ENCODE results near the gene TEX36. TPM values are rescaled to one million over a fixed set of nuclear protein-coding genes. Genes with fewer than 3 reads are reported as not detected.
"Not testable (repeated sequence)": the region's sequence is repeated elsewhere in the genome, so short reads cannot be mapped to it uniquely, and the experiment has no call there.

Gene TEX36
- not detected for polyA plus RNA-seq (ENCODE audit: low read depth in 6 of 6)

- no peak for DNase-seq
- H3K4me1 Mint-ChIP-seq: no peaks in the 10 kb centered on the region
- H3K27me3 Mint-ChIP-seq: peaks cover 30 to 33% (median 32%) of the 10 kb centered on the region in 3 donors
- peak within 1 kb of the TSS in 1 of 6 donors; percentile 39 for H3K27ac Mint-ChIP-seq
- H3K9me3 Mint-ChIP-seq: peaks cover 3 to 12% (median 7%) of the 10 kb centered on the region in 7 donors
- no peaks in the 10 kb centered on the region for H3K36me3 Mint-ChIP-seq
- H3K4me3 Mint-ChIP-seq: no peak within 1 kb of the TSS
- ATAC-seq (ENCODE audit: low read depth in 2 of 2): no peak
Observed at GRCh38 chr10:125683063-125683462, at the start of gene TEX36. Gene TEX36, minus strand, starts transcription at chr10:125683163. Its CDS starts 174 bp downstream, at chr10:125682989.

DNA sequence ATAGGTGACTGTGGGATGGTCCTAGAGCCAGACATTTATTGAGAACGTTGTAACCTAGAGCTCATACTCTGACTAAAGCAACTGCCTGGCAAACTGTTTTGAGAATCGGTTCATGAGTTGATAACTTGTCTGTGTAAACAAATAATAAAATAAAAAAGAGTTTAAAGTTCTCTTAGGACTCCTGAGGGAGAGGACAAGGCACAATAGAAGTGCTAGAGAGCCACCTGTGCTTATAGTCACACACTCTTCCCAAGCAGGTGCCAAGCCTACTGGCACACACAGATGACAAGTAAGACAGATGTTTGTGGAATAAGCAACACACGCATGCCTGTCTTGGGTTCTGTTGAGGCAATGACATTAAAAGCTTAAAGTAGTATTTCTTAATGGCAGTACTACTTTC lies 44.5 kb upstream of the TEX36 start:
- Mint-ChIP-seq H3K36me3 (peaks cover 46 to 50% of the 10 kb centered on the region in 2 donors), H3K4me1 (peaks cover 2 to 13% (median 5%) of the 10 kb centered on the region in 3 donors), H3K27ac (no peak overlapping the region), H3K27me3 (no peaks in the 10 kb centered on the region), H3K9me3 (no peaks in the 10 kb centered on the region), H3K4me3 (no peak overlapping the region)
- DNase-seq (no peak), ATAC-seq (ENCODE audit: low read depth in 2 of 2) (no peak)

GRCh38 chr10:125726914-125727313 lies 44.0 kb upstream of the TEX36 start:
- H3K27me3 Mint-ChIP-seq: no peaks in the 10 kb centered on the region
- H3K4me3 Mint-ChIP-seq: no peak overlapping the region
- no peaks in the 10 kb centered on the region for H3K9me3 Mint-ChIP-seq
- peak overlapping the region in 1 of 6 donors; percentile 6 for H3K27ac Mint-ChIP-seq
- ATAC-seq (ENCODE audit: low read depth in 2 of 2) (no peak), DNase-seq (no peak)
- H3K4me1 Mint-ChIP-seq: peaks cover 2 to 8% (median 6%) of the 10 kb centered on the region in 3 donors
- peaks cover 45 to 46% of the 10 kb centered on the region in 2 donors for H3K36me3 Mint-ChIP-seq

GRCh38 chr10:125722811-125723210 lies 39.8 kb upstream of the TEX36 start:
- H3K27ac Mint-ChIP-seq: no peak overlapping the region
- ATAC-seq (ENCODE audit: low read depth in 2 of 2) (no peak), DNase-seq (no peak)
- peaks cover 8 to 20% (median 17%) of the 10 kb centered on the region in 3 donors for H3K4me1 Mint-ChIP-seq
- no peaks in the 10 kb centered on the region for H3K27me3 Mint-ChIP-seq
- H3K36me3 Mint-ChIP-seq: peaks cover 23 to 34% of the 10 kb centered on the region in 2 donors
- peak overlapping the region in 2 of 8 donors; percentile 11 to 70 for H3K4me3 Mint-ChIP-seq
- no peaks in the 10 kb centered on the region for H3K9me3 Mint-ChIP-seq

GRCh38 chr10:125721035-125721434 lies 38.1 kb upstream of the TEX36 start:
- H3K9me3 Mint-ChIP-seq: peaks cover 0 to 3% (median 0%) of the 10 kb centered on the region in 7 donors
- H3K4me3 Mint-ChIP-seq: peak overlapping the region; percentile 42 to 99 (median 96)
- H3K36me3 Mint-ChIP-seq: peaks cover 18 to 27% of the 10 kb centered on the region in 2 donors
- H3K27me3 Mint-ChIP-seq: no peaks in the 10 kb centered on the region
- H3K27ac Mint-ChIP-seq: peak overlapping the region in 2 of 6 donors; percentile 15 to 90
- H3K4me1 Mint-ChIP-seq: peaks cover 8 to 20% (median 17%) of the 10 kb centered on the region in 3 donors
- no peak for DNase-seq
- no peak for ATAC-seq (ENCODE audit: low read depth in 2 of 2)

DNA sequence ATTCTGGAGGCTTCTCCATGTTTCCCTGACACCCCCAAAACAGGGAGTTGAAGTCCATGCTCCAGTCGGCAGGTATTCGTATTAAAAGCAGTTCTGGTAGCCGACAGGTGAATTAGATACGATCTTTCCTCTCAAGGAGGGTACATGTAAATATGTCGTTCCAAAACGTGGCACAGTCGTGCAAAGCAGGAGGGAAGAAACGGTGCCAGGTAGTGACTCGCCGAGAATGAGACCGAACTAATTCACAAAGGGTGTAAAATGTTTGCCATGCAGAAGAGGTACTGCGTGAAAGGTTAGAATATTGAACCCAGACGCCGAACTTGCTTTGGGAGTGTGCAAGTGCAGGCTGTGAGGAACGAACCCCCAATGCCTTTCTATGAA lies 37.0 kb upstream of the TEX36 start:
- ATAC-seq (ENCODE audit: low read depth in 2 of 2): no peak
- peaks cover 8 to 20% (median 17%) of the 10 kb centered on the region in 3 donors for H3K4me1 Mint-ChIP-seq

GRCh38 chr10:125719173-125720001 lies 36.4 kb upstream of the TEX36 start, which contains the start of gene EDRF1:
Gene EDRF1, plus strand, starts transcription at chr10:125719709. Its CDS starts 99 bp downstream, at chr10:125719808.
- H3K4me3 Mint-ChIP-seq: peak within 1 kb of the TSS; percentile 95 to 99 (median 98)
- peaks cover 0 to 4% (median 2%) of the 10 kb centered on the region in 7 donors for H3K9me3 Mint-ChIP-seq
- H3K36me3 Mint-ChIP-seq: peaks cover 5 to 15% of the 10 kb centered on the region in 2 donors
- H3K27ac Mint-ChIP-seq: peak within 1 kb of the TSS; percentile 90 to 99 (median 98)
- DNase-seq (peak; percentile 100), ATAC-seq (ENCODE audit: low read depth in 2 of 2) (peak; percentile 93 to 94)
- no peaks in the 10 kb centered on the region for H3K27me3 Mint-ChIP-seq
- H3K4me1 Mint-ChIP-seq: peaks cover 8 to 20% (median 17%) of the 10 kb centered on the region in 3 donors

More for the DNA sequence above, 37.0 kb upstream of the TEX36 start:
- H3K9me3 Mint-ChIP-seq: peaks cover 0 to 4% (median 2%) of the 10 kb centered on the region in 7 donors
- DNase-seq: no peak
- H3K36me3 Mint-ChIP-seq: peaks cover 11 to 21% of the 10 kb centered on the region in 2 donors
- H3K27ac Mint-ChIP-seq: peak overlapping the region; percentile 90 to 99 (median 98)
- peak overlapping the region; percentile 95 to 99 (median 98) for H3K4me3 Mint-ChIP-seq
- no peaks in the 10 kb centered on the region for H3K27me3 Mint-ChIP-seq

GRCh38 chr10:125714728-125715127 lies 31.8 kb upstream of the TEX36 start:
- not testable (repeated sequence) for ATAC-seq (ENCODE audit: low read depth in 2 of 2); H3K27ac Mint-ChIP-seq; DNase-seq; H3K27me3 Mint-ChIP-seq; H3K36me3 Mint-ChIP-seq; H3K4me3 Mint-ChIP-seq
- H3K4me1 Mint-ChIP-seq: peaks cover 0 to 10% (median under 1%) of the 10 kb centered on the region in 3 donors
- H3K9me3 Mint-ChIP-seq: peaks cover 5 to 39% (median 21%) of the 10 kb centered on the region in 7 donors

DNA sequence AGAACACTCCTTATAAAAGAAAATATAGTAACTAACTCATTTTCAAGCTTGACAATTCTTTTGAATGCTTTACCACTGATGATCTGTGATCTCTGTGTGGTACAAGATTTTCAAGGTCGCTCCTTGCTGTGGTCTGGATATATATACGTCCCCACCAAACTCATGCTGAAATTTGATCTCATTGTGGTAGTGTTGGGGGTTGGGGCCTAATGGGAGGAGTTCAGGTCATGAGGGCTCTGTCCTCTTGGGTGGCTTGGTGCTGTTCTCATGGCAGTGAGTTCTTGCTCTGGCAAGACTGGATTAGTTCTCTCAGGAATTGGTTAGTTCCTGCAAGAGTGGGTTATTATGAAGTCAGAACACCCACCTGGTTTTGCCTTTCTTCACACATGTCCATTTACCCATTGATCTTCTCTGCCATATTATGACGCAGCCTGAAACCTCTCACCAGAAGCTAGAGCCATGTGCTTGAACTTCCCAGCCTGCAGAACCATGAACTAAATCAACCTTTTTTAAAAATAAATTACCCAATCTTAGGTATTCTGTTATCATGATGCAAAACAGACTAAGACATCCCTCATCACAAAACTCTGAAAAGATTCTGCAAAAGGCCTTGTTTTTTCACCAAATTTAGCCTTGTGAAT lies 28.3 kb upstream of the TEX36 start:
- no peak for ATAC-seq (ENCODE audit: low read depth in 2 of 2)
- H3K27ac Mint-ChIP-seq: no peak overlapping the region
- H3K9me3 Mint-ChIP-seq: peaks cover 5 to 40% (median 20%) of the 10 kb centered on the region in 7 donors
- no peak for DNase-seq
- no peaks in the 10 kb centered on the region for H3K4me1 Mint-ChIP-seq
- H3K27me3 Mint-ChIP-seq: peaks cover 0 to 4% (median 0%) of the 10 kb centered on the region in 3 donors
- H3K36me3 Mint-ChIP-seq: peaks cover 2 to 5% of the 10 kb centered on the region in 2 donors
- no peak overlapping the region for H3K4me3 Mint-ChIP-seq

DNA sequence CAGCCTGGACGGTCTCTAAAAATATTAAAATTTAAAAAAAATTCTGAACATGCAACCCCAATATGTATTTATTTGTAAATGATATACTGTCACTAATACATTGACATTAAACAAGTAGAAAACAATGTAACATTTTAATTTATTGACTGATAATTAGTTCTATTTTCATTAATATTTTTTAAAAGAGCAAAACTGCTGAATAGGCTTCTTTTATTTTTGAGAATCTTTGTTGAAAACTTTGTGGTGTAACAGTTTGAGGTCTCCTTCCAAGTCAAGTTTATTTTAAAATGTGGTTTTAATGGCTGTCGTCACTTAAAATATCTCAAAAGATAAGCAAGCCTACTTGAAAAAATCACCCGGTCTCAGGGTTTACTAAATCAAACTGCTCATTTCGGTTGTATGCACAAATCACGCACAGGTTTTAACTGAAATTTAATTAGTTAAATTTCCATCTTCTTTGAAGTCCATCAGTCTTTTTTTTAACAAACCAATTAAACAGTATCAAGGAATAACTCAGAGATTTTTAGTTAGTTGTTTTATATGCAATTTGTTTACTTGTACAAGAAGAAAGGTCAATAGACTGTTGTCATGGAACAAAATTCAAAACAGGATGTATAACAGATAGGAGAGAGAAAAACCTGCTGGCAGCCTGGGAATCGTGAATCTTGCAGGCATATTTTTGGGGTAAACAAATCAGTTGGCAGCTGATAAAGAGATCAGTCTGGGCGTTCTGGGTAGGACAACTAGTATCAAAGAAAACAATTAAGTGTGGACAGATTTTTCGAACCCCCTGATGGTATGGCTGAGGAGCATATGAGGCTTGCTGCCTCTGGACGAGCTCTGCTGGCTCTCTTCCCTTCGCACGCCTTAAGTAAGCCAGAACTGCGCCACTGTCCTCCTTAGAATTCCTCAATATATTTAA lies 26.9 kb upstream of the TEX36 start:
- peak overlapping the region in 1 of 8 donors; percentile 15 for H3K4me3 Mint-ChIP-seq
- DNase-seq (no peak), ATAC-seq (ENCODE audit: low read depth in 2 of 2) (no peak)
- peaks cover 4 to 5% of the 10 kb centered on the region in 2 donors for H3K36me3 Mint-ChIP-seq
- peaks cover 0 to 4% (median 0%) of the 10 kb centered on the region in 3 donors for H3K27me3 Mint-ChIP-seq
- peaks cover 8 to 40% (median 17%) of the 10 kb centered on the region in 7 donors for H3K9me3 Mint-ChIP-seq
- H3K27ac Mint-ChIP-seq: no peak overlapping the region
- H3K4me1 Mint-ChIP-seq: peaks cover 0 to 4% (median 0%) of the 10 kb centered on the region in 3 donors

- Mint-ChIP-seq H3K27ac (no peak overlapping the region), H3K4me3 (no peak overlapping the region), H3K4me1 (peaks cover 0 to 4% (median 0%) of the 10 kb centered on the region in 3 donors), H3K9me3 (peaks cover 8 to 35% (median 15%) of the 10 kb centered on the region in 7 donors), H3K27me3 (peaks cover 0 to 4% (median 0%) of the 10 kb centered on the region in 3 donors), H3K36me3 (peaks cover 4 to 5% of the 10 kb centered on the region in 2 donors)
- no peak for ATAC-seq (ENCODE audit: low read depth in 2 of 2)
- no peak for DNase-seq
Observed at GRCh38 chr10:125708971-125709503, 26.1 kb upstream of the TEX36 start.
